Pancreas (tissue), 10 donors: ENCODE data around the gene ADRA1B. TPM values are rescaled to one million over a fixed set of nuclear protein-coding genes. Genes with fewer than 3 reads are reported as not detected.

Experiments used
- ATAC-seq, 4 donors: fragments of 200-7000 bp; cut with Tn5 transposase; one replicate each; pipeline versions ENCODE4 v1.8.0 to v1.9.1; 2020; ENCODE audit warnings: mild to moderate bottlenecking in 4 of 4, moderate library complexity in 4 of 4
- DNase-seq, 6 donors: peaks; one replicate each; pipeline ENCODE4 v3.0.0-alpha.2; 2020
- FAIRE-seq: peaks from 2 replicates; lab custom pipeline; 2012; peaks lifted over from hg19 to GRCh38; lab: Jason Lieb, UNC
- H3K27ac ChIP-seq, 4 donors: fragments of 200-600 bp; sonication (generic); 1 replicate in 3 of 4; 2 replicates in 1 of 4; pipeline versions ENCODE4 v1.5.0 to v1.8.0; 2020
- H3K27me3 ChIP-seq, 4 donors: fragments of 200-600 bp; one replicate each; pipeline ENCODE4 v1.8.0; 2021
- H3K36me3 ChIP-seq, 3 donors: fragments of 200-600 bp; sonication (generic) in 1 of 3; one replicate each; pipeline versions ENCODE4 v1.5.0 to v1.8.0; 2020 to 2021
- H3K4me1 ChIP-seq, 3 donors: fragments of 200-600 bp; one replicate each; pipeline ENCODE4 v1.8.0; 2021
- H3K4me3 ChIP-seq, 4 donors: fragments of 200-600 bp; sonication (generic) in 2 of 4; one replicate each; pipeline versions ENCODE4 v1.5.0 to v1.8.0; 2020 to 2021
- H3K9me3 ChIP-seq, 4 donors: fragments of 200-600 bp; one replicate each; pipeline ENCODE4 v1.8.0; 2021
- WGBS, 2 donors: extraction: QIAGEN DNeasy Blood & Tissue Kit; methylation state at CpG; one replicate each; pipeline ENCODE4 v1.1.7; 2013; 5-methylcytosine and 5-hydroxymethylcytosine counted together
- intact Hi-C, 3 donors: fragments of 100-400 bp; cut with DNase I; formaldehyde crosslinking; loops; one replicate each; pipeline versions ENCODE4 v1.11.1 to v1.14.2; 2022
- polyA plus RNA-seq, 2 donors: library from polyadenylated mRNA; stranded (reverse); fragments of 200-250 nt; gene quantifications; one replicate each; pipeline ENCODE4 v1.2.3, GENCODE V29; 2013
- total RNA-seq, 6 donors: library from RNA; stranded (reverse); fragmentation: NEBNext Ultra II Directional in 4 of 6; extraction: Animal tissue kit (Norgen Biotek cat#: 25700) in 4 of 6; gene quantifications; one replicate each; pipeline versions ENCODE4 v1.2.1 to v1.2.4, GENCODE V29; 2021 to 2023
- TF ChIP-seq, protein P1 (sequence below), 4 donors: fragments of 200-600 bp; sonication (generic) in 3 of 4; IDR thresholded peaks; one replicate each; pipeline versions ENCODE4 v1.5.0 to v1.8.0; 2021; ENCODE audit warnings: antibody characterized with exemption in 4 of 4
- donor health status: healthy with polysubstance abuse.
- donor health status: DM: no; HTN: no; CAD: no; lungs with moderate emphysema.
- donor health status: DM: no; HTN: no; CAD: no.
- donor health status: control.
- donor health status: control.
- donor health status: Bipolar disorder and iron deficiency.
- donor health status: DM: yes; HTN: yes; CAD: no.
- donor health status: DM: no; HTN: no; CAD: no.
- donor health status: DM: no; HTN: no; CAD: no.
- donor health status: DM: yes; HTN: yes; CAD: no.

Gene ADRA1B
- total and polyA plus RNA-seq, 8 donors: 0.11 to 0.49 (median 0.17) TPM

DNA sequence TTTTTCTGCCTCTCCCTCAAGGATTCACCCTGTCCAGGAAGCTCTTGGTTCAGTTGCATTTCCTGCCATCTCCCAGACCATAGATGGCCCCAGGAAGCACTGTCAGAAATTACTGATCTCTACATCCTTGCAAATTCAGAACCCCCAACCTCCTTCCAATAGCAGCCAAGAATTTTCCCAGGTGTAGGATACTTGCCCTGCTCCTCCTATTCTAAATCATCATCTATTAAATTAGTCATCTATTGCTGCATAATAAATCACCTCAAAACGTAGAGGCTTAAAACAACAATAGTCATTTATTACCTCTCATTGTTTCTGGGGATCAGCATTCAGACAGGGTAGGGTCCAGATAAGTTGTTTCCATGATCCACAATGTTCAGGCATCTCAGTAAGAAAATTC is 26.1 kb upstream of the ADRA1B start:
- H3K9me3 ChIP-seq: no peaks in the 10 kb centered on the region
- H3K27me3 ChIP-seq: no peaks in the 10 kb centered on the region
- ATAC-seq (no peak), DNase-seq (no peak), FAIRE-seq (no peak)
- H3K4me3 ChIP-seq: no peak overlapping the region
- H3K36me3 ChIP-seq: no peaks in the 10 kb centered on the region
- TF ChIP-seq, protein P1, sequence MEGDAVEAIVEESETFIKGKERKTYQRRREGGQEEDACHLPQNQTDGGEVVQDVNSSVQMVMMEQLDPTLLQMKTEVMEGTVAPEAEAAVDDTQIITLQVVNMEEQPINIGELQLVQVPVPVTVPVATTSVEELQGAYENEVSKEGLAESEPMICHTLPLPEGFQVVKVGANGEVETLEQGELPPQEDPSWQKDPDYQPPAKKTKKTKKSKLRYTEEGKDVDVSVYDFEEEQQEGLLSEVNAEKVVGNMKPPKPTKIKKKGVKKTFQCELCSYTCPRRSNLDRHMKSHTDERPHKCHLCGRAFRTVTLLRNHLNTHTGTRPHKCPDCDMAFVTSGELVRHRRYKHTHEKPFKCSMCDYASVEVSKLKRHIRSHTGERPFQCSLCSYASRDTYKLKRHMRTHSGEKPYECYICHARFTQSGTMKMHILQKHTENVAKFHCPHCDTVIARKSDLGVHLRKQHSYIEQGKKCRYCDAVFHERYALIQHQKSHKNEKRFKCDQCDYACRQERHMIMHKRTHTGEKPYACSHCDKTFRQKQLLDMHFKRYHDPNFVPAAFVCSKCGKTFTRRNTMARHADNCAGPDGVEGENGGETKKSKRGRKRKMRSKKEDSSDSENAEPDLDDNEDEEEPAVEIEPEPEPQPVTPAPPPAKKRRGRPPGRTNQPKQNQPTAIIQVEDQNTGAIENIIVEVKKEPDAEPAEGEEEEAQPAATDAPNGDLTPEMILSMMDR (IDR thresholded peaks at IDR 0.05): no peak
- WGBS, 2 donors: 13 to 20% methylated on average over 1 of the region's 1 CpG
- H3K27ac ChIP-seq: no peak overlapping the region
- H3K4me1 ChIP-seq: no peaks in the 10 kb centered on the region
- intact Hi-C loops: no loop called here

DNA sequence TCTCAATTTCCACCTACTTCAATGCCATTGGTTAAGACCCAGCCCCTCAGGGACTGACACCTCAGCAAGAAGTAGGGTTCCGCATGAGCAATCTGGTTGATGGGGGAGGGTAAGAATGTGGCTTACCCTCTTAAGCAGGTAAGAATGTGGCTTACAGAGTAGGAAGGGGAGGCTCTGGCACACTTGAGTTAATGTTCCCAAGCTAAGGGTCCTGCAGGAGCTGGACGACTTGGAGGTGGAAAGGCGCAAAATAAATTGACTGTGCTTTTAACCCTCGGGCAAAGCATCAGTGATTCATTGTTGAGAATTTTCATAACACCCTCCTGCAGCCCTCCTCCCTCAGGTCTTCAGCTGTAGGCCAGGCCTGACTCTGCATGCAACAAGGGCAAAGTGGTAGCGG is 24.9 kb upstream of the ADRA1B start:
- Histone ChIP-seq H3K9me3 (no peaks in the 10 kb centered on the region), H3K27ac (no peak overlapping the region), H3K4me3 (no peak overlapping the region), H3K36me3 (no peaks in the 10 kb centered on the region), H3K27me3 (no peaks in the 10 kb centered on the region), H3K4me1 (no peaks in the 10 kb centered on the region)
- FAIRE-seq: no peak
- intact Hi-C loops: no loop called here
- 71 to 79% methylated on average over 5 of the region's 5 CpGs for WGBS, 2 donors
- no peak for DNase-seq
- TF ChIP-seq, protein P1 (IDR thresholded peaks at IDR 0.05): no peak
- no peak for ATAC-seq

DNA sequence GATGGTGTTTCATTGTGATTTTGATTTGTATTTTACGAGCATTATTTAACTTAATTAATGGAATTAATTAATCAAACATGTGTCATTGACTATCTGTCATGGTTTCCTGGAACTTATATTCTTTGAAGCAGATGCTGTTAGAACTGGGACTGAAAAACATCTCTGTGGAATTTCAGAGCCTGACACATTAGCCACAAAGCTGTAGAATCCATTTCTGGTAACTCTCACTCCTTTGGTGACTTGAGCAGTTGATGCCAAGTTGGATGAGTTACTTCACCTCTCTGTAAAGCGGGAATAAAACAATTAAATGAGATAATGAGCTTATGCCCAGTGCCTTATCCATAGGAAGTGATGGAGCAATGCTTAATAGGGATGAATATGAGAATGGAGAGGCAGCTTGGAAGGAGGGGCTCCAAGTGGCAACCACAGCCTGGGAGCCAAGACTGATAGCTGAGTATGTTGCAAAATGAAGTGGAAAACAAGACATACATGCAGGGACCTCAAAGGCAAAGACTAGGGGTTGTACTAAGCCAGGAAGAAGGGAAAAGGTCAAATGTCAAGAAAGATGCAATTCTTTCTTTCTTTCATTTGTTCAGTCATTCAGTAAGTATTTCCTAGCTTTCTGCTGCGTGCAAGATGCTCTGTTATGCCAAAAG is 23.1 kb upstream of the ADRA1B start:
- Histone ChIP-seq H3K4me1 (no peaks in the 10 kb centered on the region), H3K36me3 (no peaks in the 10 kb centered on the region), H3K27ac (no peak overlapping the region), H3K9me3 (no peaks in the 10 kb centered on the region), H3K4me3 (no peak overlapping the region), H3K27me3 (no peaks in the 10 kb centered on the region)
- TF ChIP-seq, protein P1 (IDR thresholded peaks at IDR 0.05): no peak
- ATAC-seq (no peak), FAIRE-seq (no peak), DNase-seq (no peak)
- WGBS, 2 donors: 76 to 85% methylated on average over 3 of the region's 3 CpGs
- intact Hi-C loops: no loop called here

DNA sequence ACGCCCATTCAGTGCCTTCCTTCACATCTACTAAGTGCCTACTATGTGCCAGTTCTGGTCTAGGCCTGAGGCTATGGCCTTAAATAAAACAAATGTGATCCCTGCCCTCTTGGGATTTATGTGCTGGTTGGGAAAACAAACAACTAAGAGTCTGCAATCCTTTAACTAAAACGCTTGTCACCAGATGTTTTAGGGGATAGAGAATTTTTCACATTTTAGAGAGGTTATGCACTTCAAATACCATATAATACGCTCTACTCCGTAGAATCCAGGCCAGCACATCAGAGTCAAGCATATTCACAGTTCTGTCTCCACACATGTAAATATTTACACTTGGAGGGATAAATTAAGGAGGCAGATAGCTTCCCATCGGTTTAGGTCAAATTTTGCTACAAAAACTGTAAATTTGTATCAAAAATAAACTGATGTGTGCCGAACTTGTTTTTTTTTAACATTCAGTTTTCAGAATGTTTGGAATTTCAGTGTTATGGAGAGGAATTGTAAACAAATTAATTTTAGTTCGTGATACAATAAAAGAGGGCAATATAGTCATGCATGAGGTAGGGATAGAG is 22.0 kb upstream of the ADRA1B start:
- FAIRE-seq (no peak), ATAC-seq (no peak), DNase-seq (no peak)
- no peaks in the 10 kb centered on the region for H3K36me3 ChIP-seq
- intact Hi-C loops: no loop called here
- no peak overlapping the region for H3K27ac ChIP-seq
- TF ChIP-seq, protein P1 (IDR thresholded peaks at IDR 0.05): no peak
- H3K27me3 ChIP-seq: no peaks in the 10 kb centered on the region
- H3K4me1 ChIP-seq: no peaks in the 10 kb centered on the region
- WGBS, 2 donors: 60 to 62% methylated on average over 7 of the region's 7 CpGs
- no peaks in the 10 kb centered on the region for H3K9me3 ChIP-seq
- H3K4me3 ChIP-seq: no peak overlapping the region

DNA sequence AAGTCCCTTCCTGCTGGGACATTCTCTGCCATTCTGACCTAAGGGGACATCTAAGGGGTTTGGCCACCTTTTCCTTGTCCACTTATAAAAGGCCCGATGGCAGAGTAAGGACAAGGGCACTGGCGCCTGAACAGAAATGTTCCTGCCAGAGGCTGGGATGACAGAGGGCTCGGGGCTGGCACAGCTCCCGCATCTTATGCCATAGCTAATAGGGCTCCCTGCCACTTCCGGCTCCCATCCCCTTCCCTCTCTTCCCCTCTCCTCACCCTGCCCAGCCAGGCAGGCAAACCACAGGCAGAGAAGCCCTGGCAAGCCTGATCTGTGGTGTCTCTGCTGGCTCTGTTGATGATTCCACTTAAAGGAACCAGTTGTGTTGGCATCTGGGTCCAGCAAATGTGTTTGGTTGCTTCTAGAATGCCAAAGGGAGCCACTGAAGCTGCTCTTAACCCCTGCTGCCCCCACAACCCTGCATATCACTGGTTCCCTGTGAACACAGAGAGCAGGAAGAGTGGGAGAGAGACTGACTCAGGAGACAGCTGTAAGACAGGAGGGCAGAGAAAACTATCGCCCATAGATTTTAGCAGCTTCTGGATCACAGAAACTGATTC is 18.4 kb upstream of the ADRA1B start:
- 57 to 70% methylated on average over 6 of the region's 6 CpGs for WGBS, 2 donors
- no peaks in the 10 kb centered on the region for H3K27me3 ChIP-seq
- FAIRE-seq: no peak

More for the DNA sequence above, 18.4 kb upstream of the ADRA1B start:
- no peak overlapping the region for H3K4me3 ChIP-seq
- TF ChIP-seq, protein P1 (IDR thresholded peaks at IDR 0.05): no peak
- ATAC-seq (no peak), DNase-seq (no peak)
- H3K9me3 ChIP-seq: no peaks in the 10 kb centered on the region
- intact Hi-C loops: no loop called here
- no peak overlapping the region for H3K27ac ChIP-seq
- H3K36me3 ChIP-seq: no peaks in the 10 kb centered on the region
- no peaks in the 10 kb centered on the region for H3K4me1 ChIP-seq
